ENCODE measurements around the gene UBR1.
"Not testable (repeated sequence)": the region's sequence is repeated elsewhere in the genome, so short reads cannot be mapped to it uniquely, and the experiment has no call there.

The UBR1 gene

DNA sequence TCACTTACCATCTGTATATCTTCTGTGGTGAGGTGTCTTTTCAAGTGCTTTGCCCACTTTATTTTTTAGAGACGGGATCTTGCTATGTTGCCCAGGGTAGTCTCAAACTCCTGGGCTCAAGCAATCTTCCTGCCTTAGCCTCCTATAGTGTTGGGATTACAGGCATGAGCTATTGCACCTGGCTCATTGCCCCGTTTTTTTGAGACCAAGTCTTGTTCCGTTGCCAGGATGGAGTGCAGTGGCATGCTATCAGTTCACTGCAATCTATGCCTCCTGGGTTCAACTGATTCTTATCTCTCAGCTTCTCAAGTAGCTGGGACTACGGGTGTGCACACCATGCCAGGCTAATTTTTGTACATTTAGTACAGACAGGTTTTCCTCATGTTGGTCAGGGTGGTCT lies 132.7 kb downstream of the UBR1 start:
- no peak for DNase-seq (ENCODE audit: low read depth in 2 of 2)

DNA sequence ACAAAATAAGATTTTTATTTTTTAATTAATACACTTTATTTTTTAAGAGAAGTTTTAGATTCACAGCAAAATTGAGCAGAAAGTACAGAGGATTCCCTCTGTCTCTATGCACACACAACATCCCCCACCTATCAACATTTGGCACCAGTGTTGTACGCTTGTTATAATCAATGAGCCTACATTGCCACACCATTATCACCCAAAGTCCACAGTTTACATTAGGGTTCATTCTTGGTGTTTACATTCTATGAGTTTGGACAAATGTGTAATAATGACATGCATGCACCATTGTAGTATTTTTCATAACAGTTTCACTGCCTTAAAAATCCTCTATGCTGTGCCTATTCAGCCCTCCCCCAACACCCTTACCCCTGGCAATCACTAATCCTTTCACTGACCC lies 134.0 kb downstream of the UBR1 start:
- DNase-seq (ENCODE audit: low read depth in 2 of 2): no peak

DNA sequence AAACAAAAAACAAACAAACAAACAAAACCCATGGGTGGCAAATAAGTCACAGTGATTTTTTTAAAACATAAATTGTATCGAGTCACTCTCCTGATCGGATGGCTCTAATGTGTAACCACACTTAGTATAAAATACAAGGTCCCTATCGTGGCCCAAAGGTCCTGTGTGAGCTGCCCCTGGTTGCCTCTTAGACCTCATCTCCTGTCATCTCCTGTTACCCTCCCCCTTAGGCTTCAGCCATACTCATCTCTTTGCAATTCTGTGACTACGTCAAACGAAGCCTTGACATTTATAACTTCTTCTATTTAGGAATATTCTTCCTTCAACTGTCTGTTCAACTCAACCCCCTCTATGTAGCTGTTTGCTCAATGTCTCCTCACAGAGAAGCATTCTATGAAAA lies 141.4 kb downstream of the UBR1 start:
- no peak for DNase-seq (ENCODE audit: low read depth in 2 of 2)

DNA sequence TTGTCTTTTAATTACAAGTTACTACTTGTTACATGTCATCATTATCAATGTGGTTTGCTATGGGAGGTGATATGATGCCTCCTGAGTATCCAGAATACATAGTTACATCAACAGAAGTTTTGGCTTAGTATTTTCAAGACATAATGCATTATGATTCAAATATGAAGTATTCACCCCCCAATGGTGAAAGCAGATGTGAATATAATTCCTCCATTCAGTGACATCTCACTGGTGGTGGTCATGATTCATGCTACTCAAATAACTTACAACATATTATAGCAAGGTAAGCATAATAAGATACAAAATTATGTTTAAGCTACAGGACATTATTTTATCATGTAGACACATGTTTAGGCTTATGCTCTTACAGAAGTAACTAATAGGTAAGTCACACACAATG lies 150.3 kb downstream of the UBR1 start:
- DNase-seq (ENCODE audit: low read depth in 2 of 2): peak; percentile 64

DNA sequence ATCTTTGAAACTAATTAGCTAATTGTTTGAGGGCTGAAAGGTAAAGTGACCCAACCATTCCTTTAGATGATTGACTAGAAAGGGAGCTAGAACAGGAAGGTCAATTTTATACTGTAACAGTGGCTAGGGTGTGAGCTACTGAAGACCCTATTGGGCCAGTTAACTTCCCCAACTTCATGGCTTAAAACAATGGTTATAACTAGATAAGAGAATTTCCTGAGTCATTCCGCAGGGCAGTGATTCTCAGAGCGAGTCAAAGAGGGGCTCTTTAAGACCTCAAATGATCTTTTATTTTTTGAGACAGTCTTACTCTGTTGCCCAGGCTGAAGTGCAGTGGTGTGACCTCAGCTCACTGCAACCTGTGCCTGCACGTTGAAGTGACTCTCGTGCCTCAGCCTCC lies 151.5 kb downstream of the UBR1 start:
- no peak for DNase-seq (ENCODE audit: low read depth in 2 of 2)

DNA sequence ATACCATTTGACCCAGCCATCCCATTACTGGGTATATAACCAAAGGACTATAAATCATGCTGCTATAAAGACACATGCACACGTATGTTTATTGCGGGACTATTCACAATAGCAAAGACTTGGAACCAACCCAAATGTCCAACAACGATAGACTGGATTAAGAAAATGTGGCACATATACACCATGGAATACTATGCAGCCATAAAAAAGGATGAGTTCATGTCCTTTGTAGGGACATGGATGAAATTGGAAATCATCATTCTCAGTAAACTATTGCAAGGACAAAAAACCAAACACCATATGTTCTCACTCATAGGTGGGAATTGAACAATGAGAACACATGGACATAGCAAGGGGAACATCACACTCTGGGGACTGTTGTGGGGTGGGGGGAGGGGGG lies 156.9 kb downstream of the UBR1 start:
- DNase-seq (ENCODE audit: low read depth in 2 of 2): not testable (repeated sequence)

DNA sequence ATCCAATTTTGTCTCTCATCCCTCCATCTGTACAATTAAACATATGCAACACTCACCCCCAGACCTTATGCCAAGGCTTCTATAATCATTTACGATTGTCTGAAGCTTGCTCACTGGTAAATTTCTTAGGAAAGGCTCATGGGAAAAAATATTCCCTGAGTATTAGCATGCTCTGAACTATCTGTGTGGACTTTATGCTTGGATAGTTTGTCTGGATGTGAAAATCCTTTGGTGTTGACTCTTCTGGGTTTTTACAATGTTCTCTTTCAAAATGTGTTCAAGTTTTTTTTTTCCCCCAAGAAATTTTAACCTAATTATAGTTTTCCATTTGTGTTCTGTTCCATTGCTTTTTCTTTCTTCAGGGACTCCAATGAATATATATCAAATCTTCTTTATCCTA lies 165.3 kb downstream of the UBR1 start:
- DNase-seq (ENCODE audit: low read depth in 2 of 2): no peak

DNA sequence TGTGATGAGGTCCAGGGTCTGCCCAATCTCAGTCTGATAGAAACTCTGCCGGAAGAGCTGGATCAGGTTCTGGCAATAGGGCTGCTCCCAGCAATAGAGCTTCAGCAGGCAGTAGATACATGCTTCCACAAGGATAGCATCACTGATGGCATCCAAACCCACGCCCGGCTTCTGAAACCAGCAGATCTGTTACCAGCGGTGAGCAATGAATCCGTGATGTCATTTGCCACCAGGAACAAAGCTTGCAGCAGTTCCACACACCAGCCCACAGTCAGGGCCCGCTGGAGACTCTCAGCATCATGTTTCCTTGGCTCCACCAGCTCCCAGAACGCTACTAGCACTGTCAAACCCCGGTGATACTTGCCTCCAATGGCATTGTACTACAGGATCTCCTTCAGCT lies 166.0 kb downstream of the UBR1 start:
- no peak for DNase-seq (ENCODE audit: low read depth in 2 of 2)

DNA sequence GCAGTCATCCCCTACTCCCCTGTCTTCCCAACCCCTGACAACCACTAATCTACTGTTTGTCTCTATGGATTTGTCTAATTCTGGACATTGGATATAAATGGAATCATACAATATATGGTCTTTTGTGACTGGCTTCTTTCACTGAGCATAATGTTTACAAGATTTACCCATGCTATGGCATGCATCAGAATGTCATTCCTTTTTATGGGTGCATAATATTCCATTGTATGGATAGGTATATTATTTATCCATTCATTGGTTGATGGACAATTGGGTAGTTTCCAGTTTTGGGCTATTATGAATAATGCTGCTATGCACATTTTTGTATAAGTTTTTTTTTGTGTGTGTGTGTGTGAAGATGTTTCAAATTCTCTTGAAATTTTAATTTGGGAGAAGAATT lies 168.7 kb downstream of the UBR1 start:
- no peak for DNase-seq (ENCODE audit: low read depth in 2 of 2)

DNA sequence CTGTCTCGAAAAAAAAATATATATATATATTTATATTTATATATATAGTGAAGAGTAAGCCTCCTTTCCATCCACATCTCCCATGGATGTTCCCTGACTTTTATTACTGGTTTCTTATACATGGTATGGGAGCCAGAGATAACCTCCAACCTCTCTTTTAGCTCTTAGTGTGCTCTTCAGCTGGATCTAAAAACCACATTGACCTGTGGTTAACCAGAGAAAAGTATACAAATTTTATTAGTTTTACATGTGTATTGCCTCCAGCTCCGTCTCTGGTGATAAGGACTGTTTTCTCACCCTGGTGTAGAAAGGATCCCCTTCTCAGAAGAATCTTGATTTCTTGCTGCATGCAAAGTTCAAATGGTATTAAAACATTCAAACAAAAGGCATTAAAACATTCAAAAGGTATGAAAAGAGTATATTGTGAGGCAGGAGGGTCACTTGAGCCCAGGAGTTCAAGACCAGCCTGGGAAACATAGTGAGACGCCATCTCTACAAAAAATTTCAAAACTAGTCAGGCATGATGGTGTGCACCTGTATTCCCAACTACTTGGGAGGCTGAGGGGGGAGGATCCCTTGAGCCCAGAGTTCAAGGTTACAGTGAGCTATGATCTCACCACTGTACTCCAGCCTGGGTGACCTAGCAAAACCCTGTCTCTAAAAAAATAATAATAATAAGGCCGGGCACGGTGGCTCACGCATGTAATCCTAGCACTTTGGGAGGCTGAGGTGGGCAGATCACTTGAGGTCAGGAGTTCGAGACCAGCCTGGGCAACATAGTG lies 171.8 kb downstream of the UBR1 start:
- no peak for DNase-seq (ENCODE audit: low read depth in 2 of 2)

DNA sequence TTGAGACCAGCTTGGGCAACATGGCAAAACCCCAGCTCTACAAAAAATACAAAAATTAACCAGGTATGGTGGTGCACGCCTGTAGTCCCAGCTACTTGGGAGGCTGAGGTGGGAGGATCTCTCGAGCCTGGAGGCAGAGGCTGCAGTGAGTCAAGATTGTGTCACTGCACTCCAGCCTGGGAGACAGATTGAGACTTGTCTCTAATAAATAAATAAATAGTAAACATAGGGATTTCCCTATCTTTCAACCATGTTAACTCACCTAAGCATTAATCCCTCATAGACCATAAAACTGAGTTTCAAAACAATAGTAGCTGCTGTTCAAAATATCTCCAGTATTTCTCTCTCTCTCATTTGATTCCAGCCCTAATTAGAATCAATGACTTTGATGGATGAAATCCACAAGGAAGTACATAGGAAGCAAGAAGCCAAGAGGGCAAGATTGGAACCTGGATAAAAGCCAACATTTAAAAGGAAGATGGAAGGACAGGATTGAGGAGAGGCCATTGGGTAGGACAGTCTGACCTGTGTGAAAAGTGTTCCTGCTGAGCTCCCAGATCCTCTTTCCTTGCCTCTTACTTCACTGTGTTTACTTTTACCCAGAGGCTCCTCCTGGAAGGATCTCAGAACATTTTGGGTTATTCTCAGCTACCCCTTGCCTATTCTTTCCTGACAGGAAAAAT lies 172.9 kb downstream of the UBR1 start:
- no peak for DNase-seq (ENCODE audit: low read depth in 2 of 2)

DNA sequence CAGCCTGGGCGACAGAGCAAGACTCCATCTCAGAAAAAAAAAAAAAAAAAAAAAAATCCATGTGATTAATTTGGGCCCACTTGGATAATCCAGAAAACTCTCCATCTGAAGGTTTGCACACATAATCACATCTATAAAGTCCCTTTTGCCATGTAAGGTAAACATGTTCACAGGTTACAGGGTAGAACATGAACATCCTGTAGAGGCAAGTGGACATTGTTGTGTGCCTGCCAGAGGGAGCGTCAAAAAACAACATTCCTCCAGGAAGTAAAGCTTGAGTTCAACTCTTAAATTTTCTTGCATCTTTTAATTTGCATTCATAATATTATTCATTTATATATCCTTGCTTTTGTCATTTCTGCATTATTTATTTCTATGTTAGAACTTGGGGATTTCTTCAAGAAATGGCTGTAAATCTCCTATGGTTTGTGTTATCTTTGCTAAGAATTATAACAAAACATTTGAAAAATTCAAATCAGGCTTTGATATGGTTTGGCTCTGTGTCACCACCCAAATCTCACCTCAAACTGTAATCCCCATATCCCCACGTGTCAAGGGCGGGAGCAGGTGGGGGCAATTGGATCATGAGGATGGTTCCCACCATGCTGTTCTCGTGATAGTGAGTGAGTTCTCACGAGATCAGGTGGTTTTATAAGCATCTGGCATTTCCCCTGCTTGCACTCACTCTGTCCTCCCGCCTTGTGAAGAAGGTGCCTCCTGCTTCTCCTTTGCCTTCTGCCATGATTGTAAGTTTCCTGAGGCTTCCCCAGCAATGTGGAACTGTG lies 173.9 kb downstream of the UBR1 start:
- no peak for DNase-seq (ENCODE audit: low read depth in 2 of 2)

DNA sequence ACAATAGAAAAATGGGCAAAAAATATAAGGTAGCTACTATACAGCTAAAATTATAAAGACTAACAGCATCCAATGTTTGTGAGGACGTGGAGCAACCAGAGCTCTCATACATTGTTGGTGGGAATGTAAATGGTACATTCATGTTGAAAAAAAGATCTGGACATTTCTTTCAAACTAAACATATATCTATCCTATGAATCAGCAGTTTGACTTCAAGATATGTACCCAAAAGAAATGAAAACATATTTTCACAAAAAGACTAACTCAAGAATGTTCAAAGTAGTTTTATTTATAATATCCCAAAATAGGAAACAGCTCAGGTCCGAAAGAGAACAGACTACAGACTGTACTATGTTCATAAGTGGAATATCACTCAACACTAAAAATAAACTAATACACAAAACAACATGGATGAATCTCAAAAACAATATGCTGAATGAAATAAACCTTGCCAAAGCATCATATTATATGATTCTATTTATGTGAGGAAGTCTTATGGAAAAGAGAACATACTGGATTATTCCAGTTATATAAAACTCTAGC lies 176.5 kb downstream of the UBR1 start:
- DNase-seq (ENCODE audit: low read depth in 2 of 2): no peak

DNA sequence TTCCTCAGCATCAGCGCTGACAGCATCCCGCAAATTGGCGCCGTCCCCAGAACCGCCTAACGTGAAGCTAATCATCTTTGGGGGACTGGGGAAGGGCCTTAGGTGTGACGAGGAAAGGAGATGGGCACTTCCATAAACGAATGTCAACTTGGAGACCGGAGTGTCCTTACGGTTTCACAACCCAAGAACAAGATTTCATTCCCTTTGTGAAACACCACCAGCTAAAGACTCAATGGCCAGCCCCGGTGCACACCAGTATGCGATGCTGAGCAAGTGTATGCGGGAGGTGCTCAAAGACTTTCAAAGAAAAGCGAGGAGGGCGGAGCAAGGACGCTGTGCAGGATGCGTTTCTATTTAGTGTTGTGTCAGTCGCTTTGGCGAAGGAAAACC lies 184.5 kb downstream of the UBR1 start:
- DNase-seq (ENCODE audit: low read depth in 2 of 2): no peak

DNA sequence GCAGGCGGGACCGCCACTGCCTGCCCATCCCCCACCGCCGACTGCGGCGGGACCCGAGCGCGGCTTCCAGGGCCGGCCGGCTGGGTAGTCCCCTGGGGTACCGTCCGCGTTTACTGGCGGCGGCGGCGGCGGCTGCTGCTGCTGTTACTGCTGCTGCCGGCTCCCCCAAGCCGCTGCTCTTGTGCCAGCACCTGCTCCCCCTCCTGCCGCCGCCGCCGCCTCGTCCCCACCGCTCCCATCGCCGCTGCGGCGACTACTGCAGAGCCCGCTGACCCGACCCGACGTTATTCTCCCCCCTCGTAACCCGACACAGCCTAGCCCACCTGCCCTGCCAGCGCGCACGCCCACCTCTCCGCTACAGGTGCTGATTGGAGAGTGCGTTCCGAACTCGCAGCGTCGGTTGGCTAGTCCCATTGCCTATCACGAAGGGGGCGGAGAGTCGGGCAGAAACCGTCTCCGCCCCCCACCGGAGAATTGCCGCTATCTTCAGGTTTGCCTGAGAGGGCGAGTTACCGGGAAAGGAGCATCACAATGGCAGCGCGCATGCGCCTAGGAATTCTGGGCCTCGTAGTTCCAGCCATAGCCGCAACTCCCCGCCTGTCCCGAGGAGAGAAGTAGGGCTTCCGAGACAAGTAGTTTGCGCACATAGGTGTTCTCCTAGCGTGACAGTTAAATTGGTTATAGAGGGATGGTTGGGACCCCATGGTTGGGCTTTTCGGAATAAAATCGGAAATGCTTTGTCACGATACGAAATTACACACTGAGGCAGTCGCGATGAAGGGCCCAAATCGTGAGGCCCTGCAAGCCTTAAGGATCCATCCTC lies 185.1 kb downstream of the UBR1 start, which contains the start of gene TTBK2:
TSS of gene TTBK2 (minus strand) at position 260 of the 823 bp plus-strand sequence. CDS start 42,161 bp downstream, outside the sequence.
- peak; percentile 98 for DNase-seq (ENCODE audit: low read depth in 2 of 2)

DNA sequence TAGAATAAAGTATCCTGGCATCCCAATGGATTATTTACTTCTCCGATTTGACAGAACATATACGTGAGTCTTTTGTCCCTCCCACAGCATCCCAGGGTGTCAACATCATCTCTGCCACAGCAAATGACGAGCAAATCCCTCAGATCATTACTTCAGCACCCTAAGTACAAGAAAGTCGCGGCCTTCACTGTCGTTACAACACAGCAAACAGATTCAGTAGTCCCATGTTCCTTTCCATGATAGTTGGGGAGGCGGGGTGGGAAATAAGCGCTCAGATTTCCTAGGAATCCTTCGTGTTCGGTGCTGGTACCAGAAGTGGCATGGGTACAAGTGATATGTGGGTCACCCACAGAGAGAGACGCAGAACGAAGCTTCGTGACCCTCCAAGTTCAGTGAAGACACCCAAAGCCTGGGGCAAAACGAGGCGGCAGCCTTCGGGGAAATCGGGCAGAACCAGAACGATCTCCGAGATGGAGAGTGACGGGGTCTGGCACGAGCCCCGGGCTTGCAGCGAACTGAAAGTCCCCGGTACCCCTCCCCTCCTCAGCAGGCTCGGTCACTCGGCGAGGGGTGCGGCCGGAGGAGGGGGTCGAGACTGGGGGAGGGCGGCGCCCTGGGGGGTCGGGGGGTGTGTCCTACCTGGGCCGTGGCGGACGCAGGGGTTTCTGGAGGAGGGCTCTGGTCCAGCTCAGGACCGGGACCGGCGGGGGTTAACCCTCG lies 185.9 kb downstream of the UBR1 start:
- DNase-seq (ENCODE audit: low read depth in 2 of 2): no peak

DNA sequence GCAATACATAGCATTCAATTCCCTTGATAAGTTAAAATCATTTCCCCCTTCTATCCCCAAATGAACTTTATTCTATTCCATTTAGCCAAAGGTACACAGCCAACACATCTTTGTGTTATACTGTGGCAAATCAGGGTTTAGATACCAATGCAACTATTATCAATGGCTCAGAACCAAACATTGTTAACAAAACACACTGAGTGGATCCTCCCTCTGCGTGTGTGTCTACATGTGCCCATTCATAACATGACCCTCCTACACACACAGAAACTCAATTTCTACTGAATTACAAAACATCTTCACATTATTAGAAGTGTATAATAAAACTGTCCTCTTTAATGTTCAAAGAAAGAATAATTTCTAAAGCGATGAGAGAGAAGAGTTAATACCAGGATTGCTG lies 186.5 kb downstream of the UBR1 start:
- DNase-seq (ENCODE audit: low read depth in 2 of 2): no peak

DNA sequence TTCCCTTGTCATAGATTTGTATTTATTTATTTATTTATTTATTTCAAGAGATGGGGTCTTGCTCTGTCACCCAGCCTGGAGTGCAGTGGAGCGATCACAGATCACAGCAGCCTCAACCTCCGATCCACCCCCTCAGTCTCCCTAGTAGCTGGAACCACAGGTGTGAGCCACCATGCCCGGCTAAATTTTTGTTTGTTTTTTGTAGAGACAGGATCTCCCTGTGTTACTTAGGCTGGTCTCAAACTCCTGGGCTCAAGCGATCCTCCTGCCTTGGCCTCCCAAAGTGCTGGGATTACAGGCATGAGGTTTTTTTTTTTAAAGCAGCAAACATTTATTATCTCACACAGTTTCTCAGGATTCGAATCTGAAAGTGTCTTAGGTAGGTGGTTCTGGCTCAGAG lies 187.8 kb downstream of the UBR1 start:
- no peak for DNase-seq (ENCODE audit: low read depth in 2 of 2)

DNA sequence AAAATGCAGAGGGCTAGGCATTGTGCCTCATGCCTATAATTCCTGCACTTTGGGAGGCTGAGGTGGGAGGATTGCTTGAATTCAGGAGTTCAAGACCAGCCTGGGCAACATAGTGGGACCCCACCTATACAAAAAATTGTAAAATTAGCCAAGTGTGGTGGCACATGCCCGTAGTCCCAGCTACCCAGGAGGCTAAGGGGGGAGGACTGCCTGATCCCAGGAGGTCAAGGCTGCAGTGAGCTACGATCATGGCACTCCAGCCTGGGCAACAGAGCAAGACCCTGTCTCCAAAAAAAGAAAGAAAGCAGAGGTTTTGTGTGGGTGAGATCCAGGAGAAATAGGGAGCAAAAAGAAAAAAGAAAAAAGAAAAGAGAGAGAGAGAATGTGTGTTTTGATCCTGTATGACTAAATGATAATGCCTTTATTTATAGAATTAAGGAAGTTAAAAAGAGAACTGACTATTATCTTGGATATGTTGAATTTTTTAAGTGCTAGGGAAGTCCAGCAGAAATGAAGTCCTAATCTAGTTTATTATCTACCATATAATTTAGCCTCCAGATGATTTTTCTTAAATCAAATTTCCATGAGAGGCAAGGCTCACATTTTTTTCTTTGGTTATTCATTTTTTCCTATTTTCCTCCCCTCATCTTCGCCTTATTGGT lies 190.1 kb downstream of the UBR1 start:
- no peak for DNase-seq (ENCODE audit: low read depth in 2 of 2)

Data from fibroblast of skin of left quadriceps (primary cell).